Measurements from ENCODE around the gene RACGAP1.

RACGAP1 gene

DNA sequence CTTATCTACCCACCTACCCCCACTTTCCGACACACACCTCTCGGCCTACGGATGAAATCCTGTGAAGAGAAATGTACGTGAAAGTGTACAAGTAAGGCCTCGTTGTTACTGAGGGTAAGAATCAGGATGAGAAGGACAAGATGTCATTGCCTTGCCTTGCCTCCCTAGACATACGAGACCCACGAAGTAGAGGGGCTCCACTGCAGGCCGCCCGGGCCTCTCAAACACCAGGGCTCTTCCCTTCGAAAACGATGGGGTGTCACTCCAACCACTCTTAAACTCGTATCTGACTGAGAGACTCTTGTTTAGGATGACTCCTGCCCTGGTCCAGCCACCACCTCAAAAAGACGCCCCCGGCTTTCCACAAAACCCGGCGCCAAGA, 498 bp downstream of the RACGAP1 start:
- no peak for DNase-seq (ENCODE audit: low read depth in 1 of 2, low spot score in 1 of 2)
- peak overlapping the region; percentile 93 for H3K27ac ChIP-seq (replicated peaks)
- TF ChIP-seq GABPA (IDR thresholded peaks at IDR 0.05; ENCODE audit: low read depth) (no peak), POLR2AphosphoS5 (IDR thresholded peaks at IDR 0.05; ENCODE audit: low read depth) (no peak), SPI1 (IDR thresholded peaks at IDR 0.05; ENCODE audit: borderline replicate concordance, low read depth) (no peak)
- TF ChIP-seq, protein P1, sequence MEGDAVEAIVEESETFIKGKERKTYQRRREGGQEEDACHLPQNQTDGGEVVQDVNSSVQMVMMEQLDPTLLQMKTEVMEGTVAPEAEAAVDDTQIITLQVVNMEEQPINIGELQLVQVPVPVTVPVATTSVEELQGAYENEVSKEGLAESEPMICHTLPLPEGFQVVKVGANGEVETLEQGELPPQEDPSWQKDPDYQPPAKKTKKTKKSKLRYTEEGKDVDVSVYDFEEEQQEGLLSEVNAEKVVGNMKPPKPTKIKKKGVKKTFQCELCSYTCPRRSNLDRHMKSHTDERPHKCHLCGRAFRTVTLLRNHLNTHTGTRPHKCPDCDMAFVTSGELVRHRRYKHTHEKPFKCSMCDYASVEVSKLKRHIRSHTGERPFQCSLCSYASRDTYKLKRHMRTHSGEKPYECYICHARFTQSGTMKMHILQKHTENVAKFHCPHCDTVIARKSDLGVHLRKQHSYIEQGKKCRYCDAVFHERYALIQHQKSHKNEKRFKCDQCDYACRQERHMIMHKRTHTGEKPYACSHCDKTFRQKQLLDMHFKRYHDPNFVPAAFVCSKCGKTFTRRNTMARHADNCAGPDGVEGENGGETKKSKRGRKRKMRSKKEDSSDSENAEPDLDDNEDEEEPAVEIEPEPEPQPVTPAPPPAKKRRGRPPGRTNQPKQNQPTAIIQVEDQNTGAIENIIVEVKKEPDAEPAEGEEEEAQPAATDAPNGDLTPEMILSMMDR (IDR thresholded peaks at IDR 0.05; ENCODE audit: insufficient read depth, low read length) = no peak
- TF ChIP-seq, protein P2, sequence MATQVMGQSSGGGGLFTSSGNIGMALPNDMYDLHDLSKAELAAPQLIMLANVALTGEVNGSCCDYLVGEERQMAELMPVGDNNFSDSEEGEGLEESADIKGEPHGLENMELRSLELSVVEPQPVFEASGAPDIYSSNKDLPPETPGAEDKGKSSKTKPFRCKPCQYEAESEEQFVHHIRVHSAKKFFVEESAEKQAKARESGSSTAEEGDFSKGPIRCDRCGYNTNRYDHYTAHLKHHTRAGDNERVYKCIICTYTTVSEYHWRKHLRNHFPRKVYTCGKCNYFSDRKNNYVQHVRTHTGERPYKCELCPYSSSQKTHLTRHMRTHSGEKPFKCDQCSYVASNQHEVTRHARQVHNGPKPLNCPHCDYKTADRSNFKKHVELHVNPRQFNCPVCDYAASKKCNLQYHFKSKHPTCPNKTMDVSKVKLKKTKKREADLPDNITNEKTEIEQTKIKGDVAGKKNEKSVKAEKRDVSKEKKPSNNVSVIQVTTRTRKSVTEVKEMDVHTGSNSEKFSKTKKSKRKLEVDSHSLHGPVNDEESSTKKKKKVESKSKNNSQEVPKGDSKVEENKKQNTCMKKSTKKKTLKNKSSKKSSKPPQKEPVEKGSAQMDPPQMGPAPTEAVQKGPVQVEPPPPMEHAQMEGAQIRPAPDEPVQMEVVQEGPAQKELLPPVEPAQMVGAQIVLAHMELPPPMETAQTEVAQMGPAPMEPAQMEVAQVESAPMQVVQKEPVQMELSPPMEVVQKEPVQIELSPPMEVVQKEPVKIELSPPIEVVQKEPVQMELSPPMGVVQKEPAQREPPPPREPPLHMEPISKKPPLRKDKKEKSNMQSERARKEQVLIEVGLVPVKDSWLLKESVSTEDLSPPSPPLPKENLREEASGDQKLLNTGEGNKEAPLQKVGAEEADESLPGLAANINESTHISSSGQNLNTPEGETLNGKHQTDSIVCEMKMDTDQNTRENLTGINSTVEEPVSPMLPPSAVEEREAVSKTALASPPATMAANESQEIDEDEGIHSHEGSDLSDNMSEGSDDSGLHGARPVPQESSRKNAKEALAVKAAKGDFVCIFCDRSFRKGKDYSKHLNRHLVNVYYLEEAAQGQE (IDR thresholded peaks at IDR 0.05; ENCODE audit: insufficient replicate concordance, low read depth) = no peak
- no peaks in the 10 kb centered on the region for H3K27me3 ChIP-seq (ENCODE audit: insufficient read depth, poor library complexity, severe bottlenecking)
- peak overlapping the region; percentile 90 for H3K4me3 ChIP-seq (replicated peaks; ENCODE audit: insufficient read depth, low read length)

DNA sequence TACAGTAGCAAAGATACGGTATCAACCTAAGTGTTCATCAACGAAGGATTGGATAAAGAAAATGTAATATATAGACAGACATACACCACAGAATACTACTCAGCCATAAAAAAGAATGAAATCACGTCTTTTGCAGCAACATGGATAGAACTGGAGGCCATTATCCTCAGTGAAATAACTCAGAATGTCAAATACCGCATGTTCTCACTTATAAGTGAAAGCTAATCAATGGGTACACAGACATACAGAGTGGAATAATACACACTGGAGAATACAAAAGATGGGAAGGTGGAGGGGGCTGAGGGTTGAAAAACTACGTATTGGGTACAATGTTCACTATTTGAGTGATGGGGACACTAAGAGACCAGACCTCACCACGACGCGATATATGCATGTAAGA, 1.1 kb downstream of the RACGAP1 start:
- peak overlapping the region; percentile 93 for H3K27ac ChIP-seq (replicated peaks)
- no peak for TF ChIP-seq POLR2AphosphoS5 (IDR thresholded peaks at IDR 0.05; ENCODE audit: low read depth)
- TF ChIP-seq GABPA (IDR thresholded peaks at IDR 0.05; ENCODE audit: low read depth) = no peak
- TF ChIP-seq, protein P2 (IDR thresholded peaks at IDR 0.05; ENCODE audit: insufficient replicate concordance, low read depth) = no peak
- TF ChIP-seq SPI1 (IDR thresholded peaks at IDR 0.05; ENCODE audit: borderline replicate concordance, low read depth) = no peak
- TF ChIP-seq, protein P1 (IDR thresholded peaks at IDR 0.05; ENCODE audit: insufficient read depth, low read length) = no peak
- peak overlapping the region; percentile 90 for H3K4me3 ChIP-seq (replicated peaks; ENCODE audit: insufficient read depth, low read length)
- H3K27me3 ChIP-seq (ENCODE audit: insufficient read depth, poor library complexity, severe bottlenecking) = no peaks in the 10 kb centered on the region
- DNase-seq (ENCODE audit: low read depth in 1 of 2, low spot score in 1 of 2) = no peak

DNA sequence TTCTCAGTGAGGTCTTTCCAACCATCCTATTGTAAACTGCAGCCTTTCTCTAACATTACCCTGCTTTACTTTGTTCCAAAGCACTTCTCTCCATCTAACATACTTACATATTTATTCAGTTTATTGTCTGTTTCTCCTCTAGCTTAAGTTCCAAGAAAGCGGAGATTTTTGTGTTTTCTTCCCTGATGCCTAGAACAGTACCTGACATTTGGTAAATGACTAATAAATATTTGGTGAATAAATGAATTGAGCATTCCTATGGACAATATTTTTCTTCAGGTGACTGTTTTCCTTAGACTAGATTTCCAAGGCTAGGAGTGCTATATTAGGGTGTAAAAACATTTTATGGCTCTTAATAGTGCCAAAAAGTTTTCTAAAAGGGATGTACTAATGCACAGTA, 2.4 kb downstream of the RACGAP1 start:
- H3K27ac ChIP-seq (replicated peaks) = no peak overlapping the region
- DNase-seq (ENCODE audit: low read depth in 1 of 2, low spot score in 1 of 2) = no peak
- H3K27me3 ChIP-seq (ENCODE audit: insufficient read depth, poor library complexity, severe bottlenecking) = no peaks in the 10 kb centered on the region
- TF ChIP-seq, protein P1 (IDR thresholded peaks at IDR 0.05; ENCODE audit: insufficient read depth, low read length) = no peak
- TF ChIP-seq POLR2AphosphoS5 (IDR thresholded peaks at IDR 0.05; ENCODE audit: low read depth) (no peak), SPI1 (IDR thresholded peaks at IDR 0.05; ENCODE audit: borderline replicate concordance, low read depth) (no peak), GABPA (IDR thresholded peaks at IDR 0.05; ENCODE audit: low read depth) (no peak)
- TF ChIP-seq, protein P2 (IDR thresholded peaks at IDR 0.05; ENCODE audit: insufficient replicate concordance, low read depth) = no peak
- H3K4me3 ChIP-seq (replicated peaks; ENCODE audit: insufficient read depth, low read length) = no peak overlapping the region

Data from HL-60 (cell line).